Measurements from ENCODE around the gene TERC.
"Not testable (repeated sequence)": the region's sequence is repeated elsewhere in the genome, so short reads cannot be mapped to it uniquely, and the experiment has no call there.

Gene TERC

GRCh38 chr3:169771497-169772304 lies 6.8 kb upstream of the TERC start:
- peak; percentile 57 for DNase-seq

DNA sequence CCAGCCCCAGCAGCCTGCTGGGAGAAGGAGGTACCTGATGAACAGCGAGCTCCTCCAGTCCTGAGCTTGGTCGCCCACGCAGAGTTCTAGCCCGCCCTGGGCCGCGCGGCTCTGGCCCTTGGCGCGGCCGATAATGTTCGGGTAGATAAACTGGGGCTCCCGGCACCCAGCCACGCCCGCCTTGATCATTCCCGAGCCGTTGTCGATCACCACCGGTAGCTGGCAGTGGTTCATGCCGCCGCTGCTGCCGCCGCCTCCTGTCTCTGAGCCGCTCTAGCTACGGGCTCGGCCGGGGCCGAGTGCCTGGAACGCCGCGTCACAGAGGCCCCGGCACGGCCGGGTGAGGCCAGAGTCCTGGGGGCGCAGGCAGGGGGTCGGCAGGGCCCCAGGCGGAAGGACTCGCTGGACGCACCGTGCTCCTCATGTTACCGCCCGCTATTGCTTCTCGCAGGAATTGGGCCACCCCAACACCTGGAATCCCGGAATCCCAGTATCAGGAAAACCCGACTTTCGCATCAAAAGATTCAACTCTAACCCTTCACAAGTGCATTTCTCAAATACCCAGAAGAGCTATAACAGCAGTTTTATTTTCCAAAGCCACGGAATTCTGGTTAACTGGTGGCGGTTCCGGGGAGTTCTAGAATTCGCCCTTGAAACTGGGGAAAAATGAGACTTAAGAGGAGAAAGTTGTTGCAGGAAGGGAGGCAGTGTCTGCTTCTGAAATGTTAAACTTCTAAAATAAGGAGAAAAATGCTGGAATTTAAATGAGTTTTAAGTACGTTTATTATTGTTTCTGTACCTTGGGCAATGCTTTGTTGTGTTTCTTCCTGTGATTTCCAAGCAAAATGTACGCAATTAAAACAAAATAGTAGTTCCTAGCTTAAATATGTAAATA lies 4.7 kb upstream of the TERC start, which contains the start of gene ACTRT3:
Gene ACTRT3, minus strand, starts transcription at position 275 of the 895 bp plus-strand sequence. Its CDS starts 41 bp downstream, at position 234.
- no peak for DNase-seq

DNA sequence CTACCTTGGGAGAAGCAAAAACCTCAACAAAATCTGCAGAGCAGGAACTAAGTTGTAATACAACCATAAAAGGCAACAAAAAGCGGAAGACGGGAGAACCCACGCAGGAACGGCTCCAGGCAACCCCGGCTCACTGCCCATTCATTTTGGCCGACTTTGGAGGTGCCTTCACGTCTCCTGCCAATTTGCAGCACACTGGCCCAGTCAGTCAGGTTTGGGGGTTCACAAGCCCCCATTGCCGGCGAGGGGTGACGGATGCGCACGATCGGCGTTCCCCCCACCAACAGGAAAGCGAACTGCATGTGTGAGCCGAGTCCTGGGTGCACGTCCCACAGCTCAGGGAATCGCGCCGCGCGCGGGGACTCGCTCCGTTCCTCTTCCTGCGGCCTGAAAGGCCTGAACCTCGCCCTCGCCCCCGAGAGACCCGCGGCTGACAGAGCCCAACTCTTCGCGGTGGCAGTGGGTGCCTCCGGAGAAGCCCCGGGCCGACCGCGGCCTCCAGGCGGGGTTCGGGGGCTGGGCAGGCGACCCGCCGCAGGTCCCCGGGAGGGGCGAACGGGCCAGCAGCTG lies 463 bp downstream of the TERC start:
- no peak for DNase-seq

- no peak for DNase-seq
Measured at GRCh38 chr3:169760479-169760878, 4.4 kb downstream of the TERC start.

DNA sequence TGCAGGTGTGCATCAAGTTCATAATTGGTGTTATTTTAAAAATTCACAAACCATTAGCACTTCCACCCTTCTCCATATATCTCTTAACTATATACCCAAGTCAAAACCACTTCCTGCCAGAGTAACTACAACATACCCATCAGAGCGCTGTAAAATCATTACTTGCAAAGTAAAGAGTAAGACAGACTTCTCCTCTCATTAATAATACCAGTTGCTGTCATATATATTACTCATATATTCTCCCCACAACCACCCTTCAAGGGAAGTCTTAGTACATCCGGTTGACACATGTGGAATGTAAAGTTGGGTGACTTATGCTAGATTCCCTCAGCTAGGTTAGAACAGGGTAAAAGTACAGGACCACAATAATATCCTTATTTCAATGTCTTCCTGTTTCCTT lies 5.6 kb downstream of the TERC start:
- no peak for DNase-seq

GRCh38 chr3:169758359-169758994 lies 6.4 kb downstream of the TERC start:
- DNase-seq = no peak

DNA sequence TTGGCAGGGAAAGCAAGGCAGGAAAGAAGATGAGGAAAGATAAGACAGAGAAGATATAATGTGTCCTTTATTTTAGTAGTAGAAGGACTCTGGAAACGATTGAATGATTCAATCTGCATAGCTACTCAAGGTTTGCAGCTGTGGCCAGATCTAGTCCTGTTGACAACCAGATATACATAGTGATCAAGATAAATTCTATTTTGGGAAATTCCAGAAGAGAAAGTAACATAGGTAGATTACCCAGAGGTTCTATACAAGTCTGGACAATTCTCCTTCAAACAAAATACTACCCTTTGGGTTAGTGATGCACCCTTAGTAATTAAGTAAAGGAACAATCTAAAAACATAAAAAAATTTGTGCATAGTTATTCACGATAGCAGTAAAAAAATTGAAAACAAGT lies 9.4 kb downstream of the TERC start:
- DNase-seq = no peak

- DNase-seq = no peak
Measured at GRCh38 chr3:169754711-169755110, 10.1 kb downstream of the TERC start.

DNA sequence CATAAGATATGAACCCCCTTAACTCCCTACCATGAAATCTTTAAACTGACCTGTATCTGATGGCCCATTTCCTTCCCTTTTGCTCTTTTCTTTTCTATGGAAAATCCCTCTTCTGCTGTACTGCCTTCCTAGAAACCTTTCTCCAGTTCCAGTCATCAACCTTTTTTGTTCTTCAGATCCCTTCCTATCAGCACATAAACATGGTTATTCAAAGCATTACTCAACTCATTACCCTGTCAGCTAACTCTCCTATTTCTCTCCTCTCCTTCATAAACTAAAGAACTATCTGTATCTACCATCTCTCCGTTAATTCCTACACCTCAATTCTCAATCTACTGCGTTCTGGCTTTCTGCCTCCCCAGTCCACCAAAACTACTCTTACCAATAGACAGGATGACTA lies 13.0 kb downstream of the TERC start:
- DNase-seq = no peak

- DNase-seq = no peak
Measured at GRCh38 chr3:169750665-169751064, 14.2 kb downstream of the TERC start.

- no peak for DNase-seq
Measured at GRCh38 chr3:169748670-169749069, 16.2 kb downstream of the TERC start.

DNA sequence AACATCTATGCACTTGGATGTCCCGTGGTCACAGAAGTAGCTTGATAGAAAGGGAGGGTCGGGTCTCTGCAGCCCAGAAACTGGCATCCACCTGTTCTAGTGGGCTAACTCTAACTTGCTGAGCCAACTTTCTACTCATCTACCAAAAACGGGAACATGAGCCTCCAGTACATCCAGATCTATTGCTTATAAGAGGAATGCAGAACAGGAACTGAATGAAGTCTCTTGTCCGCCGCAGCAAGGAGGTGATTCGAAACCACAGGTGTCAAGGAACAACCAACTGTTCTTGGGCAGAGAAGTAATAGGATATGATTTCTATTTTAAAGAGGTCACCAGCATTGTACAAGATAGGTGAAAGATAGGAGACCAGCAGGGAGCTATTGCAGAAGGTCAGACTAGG lies 17.9 kb downstream of the TERC start:
- no peak for DNase-seq

GRCh38 chr3:169744366-169745054 lies 20.4 kb downstream of the TERC start:
- no peak for DNase-seq

GRCh38 chr3:169739067-169739466 lies 25.8 kb downstream of the TERC start:
- DNase-seq = no peak

DNA sequence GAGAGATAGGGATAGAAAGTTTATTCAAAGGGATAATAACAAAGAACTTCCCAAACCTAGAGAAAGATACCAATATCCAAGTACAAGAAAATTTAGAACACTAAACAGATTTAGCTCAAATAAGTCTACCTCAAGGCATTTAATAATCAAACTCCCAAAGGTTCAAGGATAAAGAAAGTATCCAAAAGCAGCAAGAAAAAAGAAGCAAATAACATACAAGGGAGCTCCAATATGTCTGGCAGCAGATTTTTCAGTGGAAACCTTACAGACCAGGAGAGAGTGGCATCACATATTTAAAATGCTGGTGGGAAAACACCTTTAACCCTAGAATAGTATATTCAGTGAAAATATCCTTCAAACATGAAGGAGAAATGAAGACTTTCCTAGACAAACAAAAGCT lies 33.0 kb downstream of the TERC start:
- not testable (repeated sequence) for DNase-seq

DNA sequence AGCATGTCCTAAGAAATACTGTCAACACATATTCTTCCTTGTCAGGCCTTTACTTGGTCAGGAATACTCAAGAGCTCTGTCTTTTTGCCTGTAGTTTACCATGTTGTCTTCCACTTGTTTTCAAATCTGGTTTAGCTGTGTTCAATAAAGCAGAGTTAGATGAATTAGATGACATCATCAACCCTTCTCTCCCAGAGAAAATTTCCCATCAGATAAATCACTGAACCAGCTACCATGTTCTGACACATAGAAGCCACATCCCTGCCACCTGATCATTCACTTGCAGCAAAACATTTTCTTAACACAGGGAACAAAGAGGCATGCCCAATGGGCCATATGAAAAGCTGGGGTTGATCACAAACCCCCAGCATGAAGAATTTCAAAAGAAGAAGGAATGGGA lies 42.1 kb downstream of the TERC start:
- DNase-seq = no peak

GRCh38 chr3:169718415-169718814 lies 46.4 kb downstream of the TERC start:
- DNase-seq = not testable (repeated sequence)
